Heart left ventricle (tissue), 16 donors: ENCODE results near the gene CDH2. TPM values are rescaled to one million over a fixed set of nuclear protein-coding genes. Genes with fewer than 3 reads are reported as not detected.

Experiments
- ATAC-seq, 4 donors: fragments of 200-7000 bp; cut with Tn5 transposase; one replicate each; pipeline ENCODE4 v1.9.1; 2020 to 2022; ENCODE audit warnings: moderate library complexity in 4 of 4, mild to moderate bottlenecking in 3 of 4, moderate number of reproducible peaks in 1 of 4
- DNase-seq, 5 donors: peaks; one replicate each; pipeline ENCODE4 v3.0.0-alpha.2; 2020
- H3K27ac ChIP-seq, 12 donors: fragments of 200-600 bp; sonication (generic) in 4 of 12; one replicate each; pipeline versions ENCODE4 v1.5.0 to v1.8.0; 2016 to 2022; ENCODE audit warnings: mild to moderate bottlenecking in 2 of 12
- H3K27me3 ChIP-seq, 9 donors: fragments of 200-600 bp; sonication (generic) in 2 of 9; one replicate each; pipeline versions ENCODE4 v1.5.1 to v1.8.0; 2016 to 2022; ENCODE audit warnings: mild to moderate bottlenecking in 3 of 9
- H3K36me3 ChIP-seq, 9 donors: fragments of 200-600 bp; sonication (generic) in 2 of 9; one replicate each; pipeline versions ENCODE4 v1.5.0 to v1.8.0; 2018 to 2022; ENCODE audit warnings: mild to moderate bottlenecking in 2 of 9
- H3K4me1 ChIP-seq, 12 donors: fragments of 200-600 bp; sonication (generic) in 4 of 12; one replicate each; pipeline versions ENCODE4 v1.5.0 to v1.8.0; 2016 to 2022; ENCODE audit warnings: mild to moderate bottlenecking in 3 of 12
- H3K4me3 ChIP-seq, 12 donors: fragments of 200-600 bp; sonication (generic) in 4 of 12; one replicate each; pipeline versions ENCODE4 v1.5.0 to v1.8.0; 2017 to 2022; ENCODE audit warnings: mild to moderate bottlenecking in 9 of 12, moderate library complexity in 4 of 12
- H3K9me3 ChIP-seq, 12 donors: fragments of 200-600 bp; sonication (generic) in 4 of 12; one replicate each; pipeline versions ENCODE4 v1.5.0 to v1.8.0; 2016 to 2022; ENCODE audit warnings: mild to moderate bottlenecking in 1 of 12
- POLR2A ChIP-seq, 2 donors: fragments of 450-650 bp; IDR thresholded peaks; one replicate each; pipeline ENCODE4 v1.6.1; 2017; ENCODE audit warnings: antibody characterized with exemption in 2 of 2, mild to moderate bottlenecking in 2 of 2, moderate library complexity in 2 of 2
- WGBS, 4 donors: extraction: QIAGEN DNeasy Blood & Tissue Kit in 2 of 4; methylation state at CpG; one replicate each; pipeline versions ENCODE4 v1.1.5 to v1.1.7; 2013 to 2018; 5-methylcytosine and 5-hydroxymethylcytosine counted together
- intact Hi-C, 10 donors: fragments of 100-400 bp; cut with DNase I; formaldehyde crosslinking; loops; one replicate each; pipeline versions ENCODE4 v1.11.1 to v1.14.2; 2022
- polyA plus RNA-seq, 2 donors: library from polyadenylated mRNA; stranded (reverse); fragments of 200-250 nt; gene quantifications; one replicate each; pipeline ENCODE4 v1.2.3, GENCODE V29; 2013
- total RNA-seq, 9 donors: library from RNA; depleted of rRNA in 2 of 9; stranded (reverse); fragments of >200 nt in 2 of 9; fragmentation: NEBNext Ultra II Directional in 3 of 9; extraction: Animal tissue kit (Norgen Biotek cat#: 25700) in 3 of 9; gene quantifications; one replicate each; pipeline versions ENCODE4 v1.1.0 to v1.2.4, GENCODE V29; 2016 to 2023
- TF ChIP-seq, protein P1 (sequence below), 12 donors: fragments of 200-600 bp; sonication (generic) in 4 of 12; IDR thresholded peaks; one replicate each; pipeline versions ENCODE4 v1.5.0 to v1.8.0; 2018 to 2022; ENCODE audit warnings: antibody characterized with exemption in 12 of 12, mild to moderate bottlenecking in 5 of 12
- donor health status: ischemic (EF 13 %, LVEDD 7.1; RV severe dilation, severe dysfunction).
- donor health status: healthy with polysubstance abuse.
- donor health status: DM: no; HTN: yes; CAD: no.
- donor health status: DM: no; HTN: no; CAD: no.
- donor health status: ischemic (EF 25% LVEDD 6.9; RV normal size, moderate dysfunction).
- donor health status: ischemic (EF 25% LVEDD 5.7; RV mildly dilated, moderate dysfunction).
- donor health status: healthy.
- donor health status: DM: yes; HTN: yes; CAD: no.
- donor health status: ischemic (EF 35%, LVEDD 5.7; RV mildly dilated, moderate dysfunction).
- donor health status: nonischemic (EF 11% LVEDD 7.7; RV severe dilation, severe dysfunction).
- donor health status: DM: yes; HTN: yes; CAD: no.
- donor health status: PGD.
- donor health status: ischemic (EF 29% LVEDD 5.4; RV normal size, mild dysfunction).
- donor health status: nonischemic (EF 23%, LVEDD 6.1; RV moderate dilation, normal function).

The CDH2 gene
- total and polyA plus RNA-seq, 11 donors: 62.5 to 594 (median 386) TPM

DNA sequence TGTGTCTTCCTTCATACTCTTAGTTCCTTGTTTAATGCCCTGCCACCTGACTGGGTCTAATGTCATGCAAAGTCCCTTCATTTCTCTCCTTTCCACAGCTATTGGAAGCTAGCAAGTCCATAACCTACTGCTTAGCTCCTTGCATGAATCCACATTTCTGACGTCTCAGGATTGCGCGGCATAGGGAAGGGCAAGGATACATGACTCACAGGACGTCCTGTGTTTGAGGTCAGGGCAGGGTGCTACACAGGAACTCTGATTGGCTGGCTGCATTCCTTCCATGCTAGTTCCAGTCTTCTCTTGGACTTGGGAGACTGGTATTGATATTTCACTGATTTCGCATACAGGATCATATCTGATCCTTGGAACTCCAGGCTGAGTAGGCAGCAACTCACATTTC lies 137.9 kb downstream of the CDH2 start:
- DNase-seq (peak in 1 of 5 donors; percentile 28), ATAC-seq (peak in 3 of 4 donors; percentile 38 to 76 (median 62))
- no peak overlapping the region for H3K4me3 ChIP-seq
- no peaks in the 10 kb centered on the region for H3K27me3 ChIP-seq
- H3K9me3 ChIP-seq: no peaks in the 10 kb centered on the region
- no peaks in the 10 kb centered on the region for H3K36me3 ChIP-seq
- 39 to 67% (median 63%) methylated on average over 5 of the region's 5 CpGs for WGBS, 4 donors
- H3K4me1 ChIP-seq: peaks cover 0 to 47% (median 10%) of the 10 kb centered on the region in 12 donors
- TF ChIP-seq POLR2A (IDR thresholded peaks at IDR 0.05): no peak
- TF ChIP-seq, protein P1, sequence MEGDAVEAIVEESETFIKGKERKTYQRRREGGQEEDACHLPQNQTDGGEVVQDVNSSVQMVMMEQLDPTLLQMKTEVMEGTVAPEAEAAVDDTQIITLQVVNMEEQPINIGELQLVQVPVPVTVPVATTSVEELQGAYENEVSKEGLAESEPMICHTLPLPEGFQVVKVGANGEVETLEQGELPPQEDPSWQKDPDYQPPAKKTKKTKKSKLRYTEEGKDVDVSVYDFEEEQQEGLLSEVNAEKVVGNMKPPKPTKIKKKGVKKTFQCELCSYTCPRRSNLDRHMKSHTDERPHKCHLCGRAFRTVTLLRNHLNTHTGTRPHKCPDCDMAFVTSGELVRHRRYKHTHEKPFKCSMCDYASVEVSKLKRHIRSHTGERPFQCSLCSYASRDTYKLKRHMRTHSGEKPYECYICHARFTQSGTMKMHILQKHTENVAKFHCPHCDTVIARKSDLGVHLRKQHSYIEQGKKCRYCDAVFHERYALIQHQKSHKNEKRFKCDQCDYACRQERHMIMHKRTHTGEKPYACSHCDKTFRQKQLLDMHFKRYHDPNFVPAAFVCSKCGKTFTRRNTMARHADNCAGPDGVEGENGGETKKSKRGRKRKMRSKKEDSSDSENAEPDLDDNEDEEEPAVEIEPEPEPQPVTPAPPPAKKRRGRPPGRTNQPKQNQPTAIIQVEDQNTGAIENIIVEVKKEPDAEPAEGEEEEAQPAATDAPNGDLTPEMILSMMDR (IDR thresholded peaks at IDR 0.05): no peak
- intact Hi-C loops: no loop called here
- peak overlapping the region in 1 of 12 donors; percentile 4 for H3K27ac ChIP-seq

- intact Hi-C loops: no loop called here
- DNase-seq (no peak), ATAC-seq (peak in 2 of 4 donors; percentile 35 to 49)
- no peaks in the 10 kb centered on the region for H3K36me3 ChIP-seq
- peak overlapping the region in 4 of 12 donors; percentile 0 to 55 (median 53) for H3K27ac ChIP-seq
- peaks cover 0 to 52% (median 9%) of the 10 kb centered on the region in 12 donors for H3K4me1 ChIP-seq
- H3K4me3 ChIP-seq: no peak overlapping the region
- H3K27me3 ChIP-seq: no peaks in the 10 kb centered on the region
- no peaks in the 10 kb centered on the region for H3K9me3 ChIP-seq
- TF ChIP-seq, protein P1 (IDR thresholded peaks at IDR 0.05): no peak
- TF ChIP-seq POLR2A (IDR thresholded peaks at IDR 0.05): no peak
- WGBS, 4 donors: 38 to 44% (median 41%) methylated on average over 5 of the region's 5 CpGs
Measured at GRCh38 chr18:28036488-28036887, 140.4 kb downstream of the CDH2 start.

DNA sequence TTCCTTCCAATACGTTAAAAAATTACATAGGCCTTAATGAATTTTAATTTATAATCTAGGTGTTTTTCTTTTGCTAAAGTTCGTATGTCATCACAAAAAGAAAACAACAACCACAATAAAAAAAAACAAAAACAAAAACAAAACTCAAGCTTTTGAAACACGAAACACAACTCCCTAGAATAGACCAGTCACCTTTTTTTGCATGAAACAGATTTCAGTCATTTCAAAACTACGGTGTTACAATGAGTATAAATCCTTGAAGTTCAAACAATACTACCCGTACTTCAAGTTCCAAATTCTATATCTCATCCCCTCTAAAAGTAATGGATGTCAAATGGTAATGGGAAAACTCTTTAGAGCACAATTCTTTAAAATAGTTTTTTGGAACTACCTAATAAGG lies 142.4 kb downstream of the CDH2 start:
- Histone ChIP-seq H3K27ac (no peak overlapping the region), H3K9me3 (no peaks in the 10 kb centered on the region), H3K4me3 (no peak overlapping the region), H3K4me1 (peaks cover 0 to 41% (median 3%) of the 10 kb centered on the region in 12 donors), H3K36me3 (no peaks in the 10 kb centered on the region), H3K27me3 (no peaks in the 10 kb centered on the region)
- DNase-seq (no peak), ATAC-seq (no peak)
- WGBS, 4 donors: 63 to 81% (median 71%) methylated on average over 5 of the region's 5 CpGs
- intact Hi-C loops: no loop called here
- TF ChIP-seq POLR2A (IDR thresholded peaks at IDR 0.05): no peak
- TF ChIP-seq, protein P1 (IDR thresholded peaks at IDR 0.05): no peak

- Histone ChIP-seq H3K4me1 (peaks cover 0 to 33% (median 3%) of the 10 kb centered on the region in 12 donors), H3K4me3 (no peak overlapping the region), H3K27me3 (no peaks in the 10 kb centered on the region), H3K27ac (no peak overlapping the region), H3K9me3 (no peaks in the 10 kb centered on the region), H3K36me3 (no peaks in the 10 kb centered on the region)
- intact Hi-C loops: no loop called here
- ATAC-seq: no peak
- TF ChIP-seq POLR2A (IDR thresholded peaks at IDR 0.05): no peak
- TF ChIP-seq, protein P1 (IDR thresholded peaks at IDR 0.05): no peak
- 61 to 75% (median 67%) methylated on average over 2 of the region's 2 CpGs for WGBS, 4 donors
- DNase-seq: no peak
Measured at GRCh38 chr18:28032177-28032576, 144.8 kb downstream of the CDH2 start.
